Ovary (tissue), 9 donors: Measurements from ENCODE around the gene MAP3K21. TPM values are rescaled to one million over a fixed set of nuclear protein-coding genes. Genes with fewer than 3 reads are reported as not detected.

Experiments used
- DNase-seq, 5 donors: peaks; one replicate each; pipeline ENCODE4 v3.0.0-alpha.2; 2019 to 2020
- H3K27ac ChIP-seq, 2 donors: fragments of 200-600 bp; one replicate each; pipeline versions ENCODE4 v1.5.1 to v1.8.0; 2019 to 2022
- H3K27me3 ChIP-seq: fragments of 200-600 bp; one replicate; pipeline ENCODE4 v1.8.0; 2022
- H3K36me3 ChIP-seq: fragments of 200-600 bp; sonication (generic); one replicate; pipeline ENCODE4 v1.5.1; 2019
- H3K4me1 ChIP-seq: one replicate; pipeline ENCODE4 v1.8.1; 2013; ENCODE audit warnings: mild to moderate bottlenecking, moderate library complexity; ENCODE audit not compliant: insufficient read depth
- H3K4me3 ChIP-seq: fragments of 200-600 bp; sonication (generic); one replicate; pipeline ENCODE4 v1.5.1; 2017
- H3K9me3 ChIP-seq, 2 donors: fragments of 200-600 bp in 1 of 2; sonication (generic) in 1 of 2; one replicate each; pipeline versions ENCODE4 v1.5.1 to v1.8.1; 2013 to 2019; ENCODE audit warnings: mild to moderate bottlenecking in 1 of 2, moderate library complexity in 1 of 2
- CTCF ChIP-seq, 3 donors: fragments of 450-650 bp in 2 of 3; fragments of 200-600 bp in 1 of 3; IDR thresholded peaks; one replicate each; pipeline versions ENCODE4 v1.5.1 to v1.8.0; 2016 to 2022; ENCODE audit warnings: antibody characterized with exemption in 3 of 3, mild to moderate bottlenecking in 1 of 3
- EP300 ChIP-seq: sonication (generic); formaldehyde crosslinking; IDR thresholded peaks from one replicate; pipeline ENCODE4 v1.6.1; 2017; ENCODE audit warnings: antibody characterized with exemption
- POLR2A ChIP-seq: fragments of 450-650 bp; IDR thresholded peaks from one replicate; pipeline ENCODE4 v1.6.1; 2017; ENCODE audit warnings: antibody characterized with exemption, mild to moderate bottlenecking, moderate library complexity
- WGBS, 3 donors: extraction: QIAGEN DNeasy Blood & Tissue Kit in 1 of 3; methylation state at CpG; one replicate each; pipeline versions ENCODE4 v1.1.5 to v1.1.7; 2013 to 2017; 5-methylcytosine and 5-hydroxymethylcytosine counted together
- intact Hi-C, 4 donors: fragments of 100-400 bp; cut with DNase I; formaldehyde crosslinking; loops; one replicate each; pipeline versions ENCODE4 v1.11.0 to v1.15.1; 2022 to 2023
- polyA plus RNA-seq, 2 donors: library from polyadenylated mRNA; stranded (reverse); fragments of 200-250 nt in 1 of 2; fragments of 350-450 nt in 1 of 2; fragmentation: Illumina TruSeq in 1 of 2; extraction: RNeasy Lipid Tissue Mini Kit (QIAGEN cat#74804) in 1 of 2; gene quantifications; one replicate each; pipeline ENCODE4 v1.2.3, GENCODE V29; 2013 to 2014
- total RNA-seq, 7 donors: library from RNA; depleted of rRNA in 2 of 7; stranded (reverse); fragments of >200 nt in 2 of 7; fragmentation: NEBNext Ultra II Directional in 3 of 7; extraction: Animal tissue kit (Norgen Biotek cat#: 25700) in 3 of 7; gene quantifications; one replicate each; pipeline versions ENCODE4 v1.1.0 to v1.2.4, GENCODE V29; 2016 to 2023
- donor health status: DM: no; HTN: no; CAD: no; lungs with moderate emphysema.
- donor health status: DM: no; HTN: no; CAD: no.
- donor health status: Bipolar disorder and iron deficiency.
- donor health status: DM: yes; HTN: yes; CAD: no.
- donor health status: DM: no; HTN: no; CAD: no.
- donor health status: DM: yes; HTN: yes; CAD: no.

The MAP3K21 gene
- total and polyA plus RNA-seq, 9 donors = 0.52 to 21.0 (median 1.7) TPM

GRCh38 chr1:233409540-233409939 is 82.0 kb downstream of the MAP3K21 start:
- WGBS, 3 donors = 37 to 49% (median 42%) methylated on average over 2 of the region's 2 CpGs
- no peaks in the 10 kb centered on the region for H3K27me3 ChIP-seq
- DNase-seq = no peak
- H3K27ac ChIP-seq = no peak overlapping the region
- H3K9me3 ChIP-seq = peaks cover 0 to 3% of the 10 kb centered on the region in 2 donors
- no peaks in the 10 kb centered on the region for H3K36me3 ChIP-seq
- H3K4me1 ChIP-seq = no peaks in the 10 kb centered on the region
- intact Hi-C loops = no loop called here
- no peak overlapping the region for H3K4me3 ChIP-seq
- no peak for TF ChIP-seq POLR2A
- no peak for TF ChIP-seq EP300
- no peak for TF ChIP-seq CTCF (IDR thresholded peaks at IDR 0.05)

- H3K4me1 ChIP-seq = no peaks in the 10 kb centered on the region
- H3K9me3 ChIP-seq = peaks cover 0 to 3% of the 10 kb centered on the region in 2 donors
- no peaks in the 10 kb centered on the region for H3K27me3 ChIP-seq
- no peaks in the 10 kb centered on the region for H3K36me3 ChIP-seq
- intact Hi-C loops = no loop called here
- WGBS, 3 donors = 64 to 72% (median 69%) methylated on average over 5 of the region's 5 CpGs
- DNase-seq = no peak
- H3K4me3 ChIP-seq = no peak overlapping the region
- no peak for TF ChIP-seq POLR2A
- TF ChIP-seq EP300 = no peak
- TF ChIP-seq CTCF (IDR thresholded peaks at IDR 0.05) = no peak
- H3K27ac ChIP-seq = no peak overlapping the region
Measured at GRCh38 chr1:233410906-233411305, 83.4 kb downstream of the MAP3K21 start.

GRCh38 chr1:233412812-233413211 is 85.3 kb downstream of the MAP3K21 start:
- WGBS, 3 donors = 70 to 76% (median 74%) methylated on average over 2 of the region's 2 CpGs
- no peak overlapping the region for H3K27ac ChIP-seq
- no peaks in the 10 kb centered on the region for H3K4me1 ChIP-seq
- intact Hi-C loops = no loop called here
- TF ChIP-seq EP300 = no peak
- no peak for TF ChIP-seq POLR2A
- DNase-seq = no peak
- H3K9me3 ChIP-seq = peaks cover 0 to 3% of the 10 kb centered on the region in 2 donors
- H3K36me3 ChIP-seq = no peaks in the 10 kb centered on the region
- H3K4me3 ChIP-seq = no peak overlapping the region
- H3K27me3 ChIP-seq = no peaks in the 10 kb centered on the region

GRCh38 chr1:233421293-233421692 is 93.8 kb downstream of the MAP3K21 start:
- TF ChIP-seq EP300 (no peak), POLR2A (no peak), CTCF (IDR thresholded peaks at IDR 0.05) (no peak)
- H3K27me3 ChIP-seq = no peaks in the 10 kb centered on the region

GRCh38 chr1:233424779-233425178 is 97.3 kb downstream of the MAP3K21 start:
- no peak overlapping the region for H3K4me3 ChIP-seq
- TF ChIP-seq POLR2A (no peak), EP300 (no peak), CTCF (IDR thresholded peaks at IDR 0.05) (no peak)
- H3K27me3 ChIP-seq = no peaks in the 10 kb centered on the region
- no peaks in the 10 kb centered on the region for H3K36me3 ChIP-seq
- intact Hi-C loops = no loop called here
- WGBS, 3 donors = 65 to 72% (median 66%) methylated on average over 2 of the region's 2 CpGs
- no peak overlapping the region for H3K27ac ChIP-seq
- no peaks in the 10 kb centered on the region for H3K9me3 ChIP-seq
- no peaks in the 10 kb centered on the region for H3K4me1 ChIP-seq
- no peak for DNase-seq

More at GRCh38 chr1:233421293-233421692, 93.8 kb downstream of the MAP3K21 start:
- intact Hi-C loops = no loop called here
- DNase-seq = no peak
- no peak overlapping the region for H3K4me3 ChIP-seq
- no peaks in the 10 kb centered on the region for H3K4me1 ChIP-seq
- H3K9me3 ChIP-seq = no peaks in the 10 kb centered on the region
- H3K27ac ChIP-seq = no peak overlapping the region
- no peaks in the 10 kb centered on the region for H3K36me3 ChIP-seq
